Nucleus accumbens (tissue), 56 donors: ENCODE measurements around the gene AQP12A.
A peak's percentile ranks its signal among the peaks of the same experiment; 100 is the strongest.

ENCODE experiments used
- DNase-seq, 56 donors: peaks; one replicate each; lab custom pipeline; 2025; lab: John Stamatoyannopoulos, UW

The AQP12A gene

GRCh38 chr2:240733803-240734495, 42.3 kb downstream of the AQP12A start:
- DNase-seq, result no peak

- DNase-seq, result no peak
These were observed 43.1 kb downstream of the AQP12A start for GRCh38 chr2:240734756-240735155.

- DNase-seq, result no peak
These were observed 43.8 kb downstream of the AQP12A start for GRCh38 chr2:240735476-240735875.

GRCh38 chr2:240736281-240737250, 44.9 kb downstream of the AQP12A start:
- DNase-seq, result no peak

- DNase-seq, result no peak
These were observed 45.8 kb downstream of the AQP12A start for GRCh38 chr2:240737512-240737911.

GRCh38 chr2:240737958-240738357, 46.3 kb downstream of the AQP12A start:
- DNase-seq, result no peak

- peak in 6 of 56 donors; percentile 7 to 34 (median 18) for DNase-seq
These were observed 48.1 kb downstream of the AQP12A start for GRCh38 chr2:240739797-240740196.

- DNase-seq, result no peak
These were observed 49.4 kb downstream of the AQP12A start for GRCh38 chr2:240741091-240741490.

GRCh38 chr2:240742602-240743095, 51.0 kb downstream of the AQP12A start:
- no peak for DNase-seq

GRCh38 chr2:240745456-240745855, 53.8 kb downstream of the AQP12A start:
- DNase-seq, result no peak

- no peak for DNase-seq
These were observed 54.3 kb downstream of the AQP12A start for GRCh38 chr2:240745962-240746361.

- no peak for DNase-seq
These were observed 55.0 kb downstream of the AQP12A start for GRCh38 chr2:240746671-240747070.

- no peak for DNase-seq
These were observed 55.6 kb downstream of the AQP12A start for GRCh38 chr2:240747256-240747655.
